K562 (cell line): Measurements from ENCODE around the gene HPGDS.

Experiments
- FOXK2 ChIP-seq, 2 experiments: fragments of 450-650 bp; IDR thresholded peaks in 1 of 2; conservative IDR thresholded peaks in 1 of 2; 2 replicates each; pipeline ENCODE4 v1.6.1; 2016; ENCODE audit warnings: low read depth in 2 of 2, mild to moderate bottlenecking in 1 of 2
- GATA2 ChIP-seq: sonication (generic); formaldehyde crosslinking; IDR thresholded peaks from 2 replicates; pipeline ENCODE4 v1.4.0; 2020; ENCODE audit warnings: mild to moderate bottlenecking, missing genetic modification reagents
- PTBP1 ChIP-seq: fragments of 200-400 bp; formaldehyde crosslinking; IDR thresholded peaks from 2 replicates; pipeline ENCODE4 v1.6.1; 2017; ENCODE audit warnings: low read depth, low read length
- RBM14 ChIP-seq: fragments of 200-400 bp; formaldehyde crosslinking; IDR thresholded peaks from 2 replicates; pipeline ENCODE4 v1.6.1; 2018; ENCODE audit warnings: low read depth, mild to moderate bottlenecking, low read length, moderate library complexity, borderline replicate concordance; ENCODE audit not compliant: insufficient read depth
- RHOXF2B ChIP-seq: fragments of 250-450 bp; sonication (Bioruptor Pico); conservative IDR thresholded peaks from 2 replicates; pipeline ENCODE4 v1.5.1; 2021
- ZBTB8A ChIP-seq: fragments of 450-650 bp; IDR thresholded peaks from 2 replicates; pipeline ENCODE4 v1.6.1; 2018; ENCODE audit warnings: mild to moderate bottlenecking, moderate library complexity; ENCODE audit not compliant: partially characterized antibody

- TF ChIP-seq PTBP1 = no peak
- TF ChIP-seq RBM14 = no peak
- TF ChIP-seq GATA2 (CRISPR knock-in tag) = no peak
- TF ChIP-seq FOXK2 (conservative IDR thresholded peaks at IDR 0.05 in 1 of 2, IDR thresholded peaks at IDR 0.05 in 1 of 2; ENCODE audit: low read depth in 2 of 2) = no peak
- TF ChIP-seq RHOXF2B = no peak
- no peak for TF ChIP-seq ZBTB8A
Observed at GRCh38 chr4:94344457-94344856, 1.8 kb upstream of the HPGDS start.
